H1 (cell line): ENCODE results near the gene USP50. TPM values are rescaled to one million over a fixed set of nuclear protein-coding genes. Genes with fewer than 3 reads are reported as not detected.

ENCODE experiments used
- CTCF ChIA-PET: fragments of 300-600 bp; sonication (Branson Sonifier 250); formaldehyde crosslinking; loops from one replicate; lab custom pipeline; 2021; ENCODE audit not compliant: partially characterized antibody; lab: Charles Lee
- POLR2A ChIA-PET: fragments of 300-600 bp; sonication (Branson Sonifier 250); formaldehyde crosslinking; loops from one replicate; lab custom pipeline; 2021; ENCODE audit warnings: inconsistent platforms; ENCODE audit not compliant: partially characterized antibody; lab: Charles Lee
- DNase-seq, 2 experiments: peaks; one replicate each; pipeline versions ENCODE4 v3.0.0 to v3.0.0-alpha.2; 2010 to 2022; ENCODE audit warnings: low spot score in 2 of 2, low read depth in 1 of 2, mixed read lengths in 1 of 2
- FAIRE-seq: peaks from 2 replicates; lab custom pipeline; 2011; peaks lifted over from hg19 to GRCh38; lab: Jason Lieb, UNC
- H2AFZ ChIP-seq: 2 replicates; pipeline ENCODE4 v1.8.1; 2012; ENCODE audit warnings: low read length, inconsistent platforms
- H2AK5ac ChIP-seq: 2 replicates; pipeline ENCODE4 v1.6.1; 2013; ENCODE audit warnings: low read depth, low read length
- H2BK120ac ChIP-seq: replicated peaks from 2 replicates; pipeline ENCODE3; 2013; ENCODE audit warnings: low read depth, low read length, inconsistent platforms
- H2BK12ac ChIP-seq: 2 replicates; pipeline ENCODE4 v1.6.1; 2013; ENCODE audit warnings: low read depth, low read length
- H2BK15ac ChIP-seq: 2 replicates; pipeline ENCODE4 v1.6.1; 2013; ENCODE audit warnings: low read length
- H2BK20ac ChIP-seq: 2 replicates; pipeline ENCODE4 v1.6.1; 2013; ENCODE audit warnings: low read length
- H2BK5ac ChIP-seq: 2 replicates; pipeline ENCODE4 v1.6.1; 2013; ENCODE audit warnings: low read depth, low read length
- H3K14ac ChIP-seq: 2 replicates; pipeline ENCODE4 v1.6.1; 2013; ENCODE audit warnings: inconsistent platforms; ENCODE audit not compliant: insufficient read length
- H3K18ac ChIP-seq: 2 replicates; pipeline ENCODE4 v1.6.1; 2013; ENCODE audit warnings: low read length; ENCODE audit errors: extremely low read depth
- H3K23ac ChIP-seq: 2 replicates; pipeline ENCODE4 v1.6.1; 2013; ENCODE audit warnings: inconsistent platforms; ENCODE audit not compliant: insufficient read length
- H3K23me2 ChIP-seq: 2 replicates; pipeline ENCODE4 v1.6.1; 2013; ENCODE audit warnings: low read depth, low read length
- H3K27ac ChIP-seq: 2 replicates; pipeline ENCODE4 v1.6.1; 2011; ENCODE audit warnings: low read depth, low read length, inconsistent platforms
- H3K27me3 ChIP-seq, 4 experiments: replicated peaks in 1 of 4; 1 replicate in 1 of 4; 2 replicates in 3 of 4; pipeline versions ENCODE4 v1.6.1 to v1.8.1; 2011 to 2013; ENCODE audit warnings: low read length in 3 of 4, mild to moderate bottlenecking in 3 of 4, inconsistent platforms in 2 of 4, mixed read lengths in 2 of 4, moderate library complexity in 1 of 4; ENCODE audit not compliant: control insufficient read depth in 3 of 4, insufficient read depth in 3 of 4; ENCODE audit errors: extremely low read depth in 1 of 4
- H3K36me3 ChIP-seq, 4 experiments: 2 replicates each; pipeline versions ENCODE4 v1.6.1 to v1.8.1; 2011 to 2013; ENCODE audit warnings: mild to moderate bottlenecking in 4 of 4, low read length in 3 of 4, moderate library complexity in 2 of 4, control low read depth in 1 of 4, inconsistent platforms in 1 of 4; ENCODE audit not compliant: insufficient read depth in 4 of 4, control insufficient read depth in 2 of 4
- H3K4ac ChIP-seq: replicated peaks from 2 replicates; pipeline ENCODE3; 2013; ENCODE audit warnings: low read length, low read depth, mixed read lengths, inconsistent platforms; ENCODE audit not compliant: insufficient read length
- H3K4me1 ChIP-seq, 4 experiments: replicated peaks in 1 of 4; 1 replicate in 1 of 4; 2 replicates in 3 of 4; pipeline versions ENCODE4 v1.6.1 to v1.8.1; 2011 to 2013; ENCODE audit warnings: low read length in 3 of 4, inconsistent platforms in 2 of 4, mixed read lengths in 1 of 4; ENCODE audit not compliant: insufficient read depth in 4 of 4, control insufficient read depth in 3 of 4
- H3K4me2 ChIP-seq, 2 experiments: 2 replicates each; pipeline versions ENCODE4 v1.6.1 to v1.8.1; 2011 to 2013; ENCODE audit warnings: low read depth in 2 of 2, low read length in 2 of 2, control low read depth in 1 of 2, inconsistent platforms in 1 of 2, mild to moderate bottlenecking in 1 of 2; ENCODE audit not compliant: insufficient read depth in 1 of 2
- H3K4me3 ChIP-seq, 4 experiments: fragments of 200-600, 300-600 bp in 1 of 4; sonication (generic), shearing (Covaris generic), sonication (Bioruptor Twin) in 1 of 4; 2 replicates each; pipeline versions ENCODE4 v1.5.1 to v1.8.1; 2011 to 2016; ENCODE audit warnings: low read length in 4 of 4, low read depth in 3 of 4, control low read depth in 2 of 4, inconsistent platforms in 2 of 4, mild to moderate bottlenecking in 2 of 4, mixed read lengths in 1 of 4, moderate library complexity in 1 of 4; ENCODE audit not compliant: insufficient read depth in 2 of 4; ENCODE audit errors: extremely low read depth in 1 of 4
- H3K56ac ChIP-seq: replicated peaks from 2 replicates; pipeline ENCODE3; 2013; ENCODE audit warnings: low read depth, mild to moderate bottlenecking, mixed read lengths, low read length, inconsistent platforms; ENCODE audit not compliant: insufficient read length
- H3K79me1 ChIP-seq: 2 replicates; pipeline ENCODE4 v1.6.1; 2013; ENCODE audit warnings: low read depth, low read length, control low read depth
- H3K79me2 ChIP-seq, 2 experiments: 2 replicates each; pipeline versions ENCODE4 v1.6.1 to v1.8.1; 2012 to 2013; ENCODE audit warnings: low read length in 2 of 2, mild to moderate bottlenecking in 2 of 2, inconsistent platforms in 1 of 2; ENCODE audit not compliant: insufficient read depth in 2 of 2, control insufficient read depth in 1 of 2
- H3K9ac ChIP-seq, 4 experiments: replicated peaks in 1 of 4; 1 replicate in 1 of 4; 2 replicates in 3 of 4; pipeline versions ENCODE4 v1.6.1 to v1.8.1; 2011 to 2013; ENCODE audit warnings: low read depth in 3 of 4, low read length in 3 of 4, control low read depth in 2 of 4, mild to moderate bottlenecking in 2 of 4, moderate library complexity in 2 of 4, inconsistent platforms in 1 of 4; ENCODE audit errors: extremely low read depth in 1 of 4
- H3K9me3 ChIP-seq, 2 experiments: 2 replicates each; pipeline versions ENCODE4 v1.6.1 to v1.8.1; 2012 to 2013; ENCODE audit warnings: mild to moderate bottlenecking in 2 of 2, moderate library complexity in 2 of 2, control low read depth in 1 of 2, inconsistent platforms in 1 of 2, low read depth in 1 of 2, low read length in 1 of 2, mixed read lengths in 1 of 2; ENCODE audit not compliant: insufficient read depth in 2 of 2
- H4K20me1 ChIP-seq, 2 experiments: replicated peaks in 1 of 2; 2 replicates each; pipeline versions ENCODE3 to v1.8.1; 2011 to 2013; ENCODE audit warnings: inconsistent platforms in 2 of 2, low read length in 2 of 2, mild to moderate bottlenecking in 1 of 2; ENCODE audit not compliant: insufficient read depth in 2 of 2, control insufficient read depth in 1 of 2
- H4K5ac ChIP-seq: 2 replicates; pipeline ENCODE4 v1.6.1; 2013; ENCODE audit warnings: low read length, low read depth, mixed read lengths, inconsistent platforms; ENCODE audit not compliant: insufficient read length
- H4K8ac ChIP-seq: 2 replicates; pipeline ENCODE4 v1.8.0; 2013; ENCODE audit warnings: mild to moderate bottlenecking, moderate library complexity, low read length, inconsistent platforms; ENCODE audit not compliant: insufficient read depth; ENCODE audit errors: extremely low read depth
- H4K91ac ChIP-seq: replicated peaks from 2 replicates; pipeline ENCODE3; 2013; ENCODE audit warnings: low read length, mixed read lengths, inconsistent platforms; ENCODE audit not compliant: insufficient read length
- BCL11A ChIP-seq, 2 experiments: IDR thresholded peaks; one replicate each; pipeline ENCODE4 v1.6.1; 2011; ENCODE audit warnings: low read depth in 2 of 2, low read length in 2 of 2, mild to moderate bottlenecking in 2 of 2
- BRCA1 ChIP-seq: IDR thresholded peaks from 2 replicates; pipeline ENCODE4 v1.6.1; 2012; ENCODE audit warnings: low read depth, low read length, improper control_type of control experiment
- CBX5 ChIP-seq: fragments of 300-800, 300-1000 bp; sonication (generic); IDR thresholded peaks from 2 replicates; pipeline ENCODE4 v1.7.1; 2016; ENCODE audit warnings: antibody characterized with exemption, low read length, low read depth
- CREB1 ChIP-seq: IDR thresholded peaks from 2 replicates; pipeline ENCODE4 v1.6.1; 2012; ENCODE audit warnings: inconsistent platforms
- EGR1 ChIP-seq: IDR thresholded peaks from 2 replicates; pipeline ENCODE4 v1.6.1; 2011; ENCODE audit warnings: low read depth, low read length, borderline replicate concordance
- EZH2 ChIP-seq: fragments of 200-600 bp; sonication (generic); IDR thresholded peaks from 2 replicates; pipeline ENCODE4 v1.7.1; 2012; ENCODE audit warnings: low read depth, mild to moderate bottlenecking, moderate library complexity, low read length, inconsistent platforms; ENCODE audit not compliant: severe bottlenecking
- FOSL1 ChIP-seq: IDR thresholded peaks from 2 replicates; pipeline ENCODE4 v1.6.1; 2011; ENCODE audit warnings: mild to moderate bottlenecking, low read depth, low read length, moderate library complexity; ENCODE audit not compliant: insufficient read depth
- RBBP5 ChIP-seq: IDR thresholded peaks from 2 replicates; pipeline ENCODE4 v1.7.1; 2012; ENCODE audit warnings: low read depth, mild to moderate bottlenecking, inconsistent platforms, low read length, moderate library complexity, borderline replicate concordance
- SAP30 ChIP-seq: fragments of 300-600 bp; sonication (generic); IDR thresholded peaks from 2 replicates; pipeline ENCODE4 v1.7.1; 2012; ENCODE audit warnings: low read length, moderate library complexity, mild to moderate bottlenecking, inconsistent platforms; ENCODE audit not compliant: insufficient read depth, insufficient replicate concordance
- SP1 ChIP-seq: IDR thresholded peaks from 2 replicates; pipeline ENCODE4 v1.6.1; 2011; ENCODE audit warnings: low read depth, low read length
- SRF ChIP-seq: IDR thresholded peaks from 2 replicates; pipeline ENCODE4 v1.6.1; 2011; ENCODE audit warnings: mild to moderate bottlenecking, low read depth, low read length, moderate library complexity
- SUZ12 ChIP-seq: fragments of 200-600 bp; sonication (generic); IDR thresholded peaks from 2 replicates; pipeline ENCODE4 v1.6.1; 2012; ENCODE audit warnings: mild to moderate bottlenecking, inconsistent platforms, low read length, moderate library complexity, mixed read lengths
- WGBS, 2 experiments: shearing (Covaris generic) in 1 of 2; methylation state at CpG; one replicate each; pipeline versions ENCODE4 v1.1.6 to v1.1.7; 2013 to 2015; ENCODE audit warnings: low lambda C conversion rate in 2 of 2, mixed read lengths in 2 of 2, inconsistent platforms in 1 of 2, low coverage in 1 of 2, missing lambda C conversion rate in 1 of 2; ENCODE audit not compliant: insufficient replicate concordance in 2 of 2, insufficient coverage in 1 of 2, insufficient read length in 1 of 2; ENCODE audit errors: extremely low coverage in 1 of 2, missing lambda C conversion rate in 1 of 2; 5-methylcytosine and 5-hydroxymethylcytosine counted together
- polyA plus RNA-seq, 7 experiments: library from polyadenylated mRNA; depleted of rRNA in 3 of 7; stranded (reverse) in 5 of 7; unstranded in 2 of 7; fragments of >200 nt in 5 of 7; fragments of 200-250 nt in 2 of 7; gene quantifications; 1 replicate in 5 of 7; 2 replicates in 1 of 7; 4 replicates in 1 of 7; pipeline versions ENCODE4 v1.2.1 to v1.2.3, GENCODE V29; 2011 to 2013; ENCODE audit warnings: missing spikeins in 2 of 7, mixed read lengths in 2 of 7
- total RNA-seq: library from RNA; stranded (reverse); fragmentation: NEBNext Ultra II Directional; extraction: Animal tissue kit (Norgen Biotek cat#: 25700); gene quantifications from 2 replicates; pipeline ENCODE4 v1.2.1, GENCODE V29; 2021

The USP50 gene
- total and polyA plus RNA-seq, 2 of the 8 experiments (the other 6 are each of a cell fraction or from before 2014, with no cell fraction given): not detected

DNA sequence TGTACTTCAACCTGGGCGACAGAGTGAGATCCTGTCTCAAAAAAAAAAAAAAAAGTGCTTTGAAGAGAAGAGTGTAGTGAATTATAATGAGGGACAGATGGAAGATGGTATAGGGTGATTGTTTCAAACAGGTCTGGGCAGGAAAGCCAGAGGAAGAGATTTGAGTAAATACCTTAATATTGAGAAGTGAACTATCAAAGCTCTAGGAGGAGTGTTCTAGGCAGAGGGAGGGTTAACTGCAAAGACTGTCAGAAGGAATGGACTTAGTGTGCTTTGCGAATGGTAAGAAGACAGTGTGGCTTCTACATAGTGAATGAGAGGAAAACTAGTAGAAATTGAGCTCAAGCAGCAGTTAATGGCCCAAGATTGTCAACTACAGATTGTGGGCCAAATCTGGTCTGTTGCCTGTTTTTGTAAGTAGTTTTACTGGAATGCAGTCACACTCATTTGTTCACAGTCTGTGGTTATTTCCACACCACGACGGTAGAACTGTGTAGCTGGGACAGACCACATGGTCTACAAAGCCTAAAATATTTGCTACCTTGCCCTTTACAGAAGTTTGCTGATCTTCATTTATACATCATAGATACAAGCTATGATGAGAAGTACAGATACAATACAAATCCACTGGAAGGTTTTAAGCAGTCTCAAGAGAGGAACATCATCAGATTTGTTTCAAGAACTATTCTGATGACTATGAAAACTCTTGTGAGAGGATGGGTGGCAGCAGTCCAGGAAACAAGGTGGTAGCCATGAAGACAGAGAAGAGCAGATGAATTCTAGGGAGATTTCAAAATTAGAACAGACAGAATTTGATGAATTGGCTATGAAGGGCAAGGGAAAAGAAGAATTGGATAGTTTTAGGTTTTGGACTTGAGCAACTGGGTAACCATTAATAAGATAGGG is 16.5 kb upstream of the USP50 start:
- no peak overlapping the region for H2AFZ ChIP-seq
- ChIA-PET CTCF (interaction anchor here (2.0 kb wide), 1 partner anchor 14 kb away, joined by 7 read pairs; no protein-coding TSS in a partner anchor), POLR2A (no interaction called here)
- H3K9ac ChIP-seq: no peak overlapping the region
- H3K79me1 ChIP-seq: no peaks in the 10 kb centered on the region
- no peaks in the 10 kb centered on the region for H3K9me3 ChIP-seq
- no peak overlapping the region for H2BK5ac ChIP-seq
- no peak overlapping the region for H3K27ac ChIP-seq
- no peaks in the 10 kb centered on the region for H3K79me2 ChIP-seq
- no peak overlapping the region for H3K4me3 ChIP-seq
- FAIRE-seq: no peak
- H2BK12ac ChIP-seq: no peak overlapping the region
- H4K5ac ChIP-seq: no peak overlapping the region
- H3K36me3 ChIP-seq: peaks cover 0 to 5% (median 1%) of the 10 kb centered on the region in 4 experiments; a peak in 3 of 8 replicates
- H3K23ac ChIP-seq: no peak overlapping the region
- H3K14ac ChIP-seq: no peak overlapping the region
- no peak overlapping the region for H3K4me2 ChIP-seq
- no peaks in the 10 kb centered on the region for H3K27me3 ChIP-seq
- H4K20me1 ChIP-seq: no peaks in the 10 kb centered on the region
- no peaks in the 10 kb centered on the region for H3K4me1 ChIP-seq
- no peak overlapping the region for H3K4ac ChIP-seq
- no peak overlapping the region for H3K18ac ChIP-seq
- no peak overlapping the region for H2BK15ac ChIP-seq
- H2AK5ac ChIP-seq: no peak overlapping the region
- DNase-seq: no peak
- no peaks in the 10 kb centered on the region for H3K23me2 ChIP-seq
- no peak overlapping the region for H4K8ac ChIP-seq
- no peak overlapping the region for H2BK120ac ChIP-seq
- WGBS, 2 experiments: 90% methylated on average over 3 of the region's 4 CpGs; no CpG with 5 or more reads in 1 of the 2 experiments
- no peak overlapping the region for H2BK20ac ChIP-seq
- no peak overlapping the region for H4K91ac ChIP-seq
- no peak overlapping the region for H3K56ac ChIP-seq
- TF ChIP-seq CREB1: no peak
- no peak for TF ChIP-seq RBBP5
- no peak for TF ChIP-seq EGR1
- no peak for TF ChIP-seq BRCA1
- TF ChIP-seq CBX5: no peak
- TF ChIP-seq BCL11A (IDR thresholded peaks at IDR 0.05; ENCODE audit: low read depth in 2 of 2, low read length in 2 of 2): no peak
- TF ChIP-seq SUZ12: no peak
- TF ChIP-seq SP1: no peak
- TF ChIP-seq EZH2: no peak
- no peak for TF ChIP-seq SAP30
- no peak for TF ChIP-seq FOSL1
- TF ChIP-seq SRF: no peak
